ENCODE results near the gene ASMT.

DNA sequence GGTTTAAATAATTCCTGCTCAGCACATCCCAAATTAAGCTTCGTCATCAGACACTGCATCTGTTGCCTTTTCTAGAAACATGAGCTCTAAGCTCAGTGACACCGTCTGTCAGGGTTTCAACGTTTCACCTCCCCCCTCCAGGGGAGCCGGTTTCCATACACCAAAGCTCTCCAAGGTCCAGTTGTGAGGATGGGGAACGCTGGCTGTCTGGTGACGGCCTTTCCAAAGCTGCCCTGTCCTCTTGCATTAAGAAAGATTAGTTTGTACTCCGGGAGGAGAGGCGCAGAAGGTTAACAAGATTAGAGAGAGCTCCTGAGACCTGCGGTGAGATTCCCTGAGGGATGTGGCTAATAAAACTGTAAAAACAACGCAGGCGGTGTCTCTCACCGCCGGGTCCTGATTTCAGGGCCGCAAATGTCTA lies 43.2 kb downstream of the ASMT start:
- TF ChIP-seq, protein P1, sequence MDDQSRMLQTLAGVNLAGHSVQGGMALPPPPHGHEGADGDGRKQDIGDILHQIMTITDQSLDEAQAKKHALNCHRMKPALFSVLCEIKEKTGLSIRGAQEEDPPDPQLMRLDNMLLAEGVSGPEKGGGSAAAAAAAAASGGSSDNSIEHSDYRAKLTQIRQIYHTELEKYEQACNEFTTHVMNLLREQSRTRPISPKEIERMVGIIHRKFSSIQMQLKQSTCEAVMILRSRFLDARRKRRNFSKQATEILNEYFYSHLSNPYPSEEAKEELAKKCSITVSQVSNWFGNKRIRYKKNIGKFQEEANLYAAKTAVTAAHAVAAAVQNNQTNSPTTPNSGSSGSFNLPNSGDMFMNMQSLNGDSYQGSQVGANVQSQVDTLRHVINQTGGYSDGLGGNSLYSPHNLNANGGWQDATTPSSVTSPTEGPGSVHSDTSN (IDR thresholded peaks at IDR 0.05), result no peak
- TF ChIP-seq RFX5 (IDR thresholded peaks at IDR 0.05; ENCODE audit: low read length) (no peak), POLR2AphosphoS5 (IDR thresholded peaks at IDR 0.05; ENCODE audit: low read depth, low read length) (no peak), RAD21 (IDR thresholded peaks at IDR 0.05; ENCODE audit: low read length) (no peak), RXRA (IDR thresholded peaks at IDR 0.05; ENCODE audit: borderline replicate concordance, low read depth) (no peak), EP300 (IDR thresholded peaks at IDR 0.05; ENCODE audit: borderline replicate concordance in 1 of 2, low read depth in 1 of 2, low read length in 1 of 2) (no peak), GABPA (IDR thresholded peaks at IDR 0.05; ENCODE audit: low read depth) (no peak), JUND (IDR thresholded peaks at IDR 0.05) (no peak), CHD2 (IDR thresholded peaks at IDR 0.05; ENCODE audit: low read length, partially characterized antibody) (no peak)
- TF ChIP-seq, protein P2, sequence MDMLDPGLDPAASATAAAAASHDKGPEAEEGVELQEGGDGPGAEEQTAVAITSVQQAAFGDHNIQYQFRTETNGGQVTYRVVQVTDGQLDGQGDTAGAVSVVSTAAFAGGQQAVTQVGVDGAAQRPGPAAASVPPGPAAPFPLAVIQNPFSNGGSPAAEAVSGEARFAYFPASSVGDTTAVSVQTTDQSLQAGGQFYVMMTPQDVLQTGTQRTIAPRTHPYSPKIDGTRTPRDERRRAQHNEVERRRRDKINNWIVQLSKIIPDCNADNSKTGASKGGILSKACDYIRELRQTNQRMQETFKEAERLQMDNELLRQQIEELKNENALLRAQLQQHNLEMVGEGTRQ (IDR thresholded peaks at IDR 0.05; ENCODE audit: borderline replicate concordance, low read depth, low read length), result no peak
- TF ChIP-seq, protein P3, sequence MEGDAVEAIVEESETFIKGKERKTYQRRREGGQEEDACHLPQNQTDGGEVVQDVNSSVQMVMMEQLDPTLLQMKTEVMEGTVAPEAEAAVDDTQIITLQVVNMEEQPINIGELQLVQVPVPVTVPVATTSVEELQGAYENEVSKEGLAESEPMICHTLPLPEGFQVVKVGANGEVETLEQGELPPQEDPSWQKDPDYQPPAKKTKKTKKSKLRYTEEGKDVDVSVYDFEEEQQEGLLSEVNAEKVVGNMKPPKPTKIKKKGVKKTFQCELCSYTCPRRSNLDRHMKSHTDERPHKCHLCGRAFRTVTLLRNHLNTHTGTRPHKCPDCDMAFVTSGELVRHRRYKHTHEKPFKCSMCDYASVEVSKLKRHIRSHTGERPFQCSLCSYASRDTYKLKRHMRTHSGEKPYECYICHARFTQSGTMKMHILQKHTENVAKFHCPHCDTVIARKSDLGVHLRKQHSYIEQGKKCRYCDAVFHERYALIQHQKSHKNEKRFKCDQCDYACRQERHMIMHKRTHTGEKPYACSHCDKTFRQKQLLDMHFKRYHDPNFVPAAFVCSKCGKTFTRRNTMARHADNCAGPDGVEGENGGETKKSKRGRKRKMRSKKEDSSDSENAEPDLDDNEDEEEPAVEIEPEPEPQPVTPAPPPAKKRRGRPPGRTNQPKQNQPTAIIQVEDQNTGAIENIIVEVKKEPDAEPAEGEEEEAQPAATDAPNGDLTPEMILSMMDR (IDR thresholded peaks at IDR 0.05), result no peak
- TF ChIP-seq, protein P4, sequence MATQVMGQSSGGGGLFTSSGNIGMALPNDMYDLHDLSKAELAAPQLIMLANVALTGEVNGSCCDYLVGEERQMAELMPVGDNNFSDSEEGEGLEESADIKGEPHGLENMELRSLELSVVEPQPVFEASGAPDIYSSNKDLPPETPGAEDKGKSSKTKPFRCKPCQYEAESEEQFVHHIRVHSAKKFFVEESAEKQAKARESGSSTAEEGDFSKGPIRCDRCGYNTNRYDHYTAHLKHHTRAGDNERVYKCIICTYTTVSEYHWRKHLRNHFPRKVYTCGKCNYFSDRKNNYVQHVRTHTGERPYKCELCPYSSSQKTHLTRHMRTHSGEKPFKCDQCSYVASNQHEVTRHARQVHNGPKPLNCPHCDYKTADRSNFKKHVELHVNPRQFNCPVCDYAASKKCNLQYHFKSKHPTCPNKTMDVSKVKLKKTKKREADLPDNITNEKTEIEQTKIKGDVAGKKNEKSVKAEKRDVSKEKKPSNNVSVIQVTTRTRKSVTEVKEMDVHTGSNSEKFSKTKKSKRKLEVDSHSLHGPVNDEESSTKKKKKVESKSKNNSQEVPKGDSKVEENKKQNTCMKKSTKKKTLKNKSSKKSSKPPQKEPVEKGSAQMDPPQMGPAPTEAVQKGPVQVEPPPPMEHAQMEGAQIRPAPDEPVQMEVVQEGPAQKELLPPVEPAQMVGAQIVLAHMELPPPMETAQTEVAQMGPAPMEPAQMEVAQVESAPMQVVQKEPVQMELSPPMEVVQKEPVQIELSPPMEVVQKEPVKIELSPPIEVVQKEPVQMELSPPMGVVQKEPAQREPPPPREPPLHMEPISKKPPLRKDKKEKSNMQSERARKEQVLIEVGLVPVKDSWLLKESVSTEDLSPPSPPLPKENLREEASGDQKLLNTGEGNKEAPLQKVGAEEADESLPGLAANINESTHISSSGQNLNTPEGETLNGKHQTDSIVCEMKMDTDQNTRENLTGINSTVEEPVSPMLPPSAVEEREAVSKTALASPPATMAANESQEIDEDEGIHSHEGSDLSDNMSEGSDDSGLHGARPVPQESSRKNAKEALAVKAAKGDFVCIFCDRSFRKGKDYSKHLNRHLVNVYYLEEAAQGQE (IDR thresholded peaks at IDR 0.05; ENCODE audit: low read depth, low read length), result no peak

Data from SK-N-SH (cell line).